Neural cell (in vitro differentiated cells): Measurements from ENCODE around the gene ARSK.

Experiments
- EP300 ChIP-seq: fragments of 450-650 bp; conservative IDR thresholded peaks from 2 replicates; pipeline ENCODE4 v1.6.1; 2014; ENCODE audit warnings: antibody characterized with exemption, mild to moderate bottlenecking, moderate library complexity; ENCODE audit not compliant: poor library complexity, severe bottlenecking
- EZH2 ChIP-seq: fragments of 200-600, 300-800 bp; shearing (Covaris generic), sonication (generic); IDR thresholded peaks from 2 replicates; pipeline ENCODE4 v1.6.1; 2014; ENCODE audit warnings: antibody characterized with exemption, low read length, borderline replicate concordance, mild to moderate bottlenecking; ENCODE audit not compliant: insufficient read depth, poor library complexity, severe bottlenecking
- POLR2AphosphoS5 ChIP-seq: IDR thresholded peaks from 2 replicates; pipeline ENCODE4 v1.6.1; 2012
- TAF1 ChIP-seq: IDR thresholded peaks from 2 replicates; pipeline ENCODE4 v1.6.1; 2012; ENCODE audit warnings: low read depth
- TF ChIP-seq, protein P1 (sequence below): fragments of 450-650 bp; IDR thresholded peaks from 2 replicates; pipeline ENCODE4 v1.5.1; 2014; ENCODE audit warnings: antibody characterized with exemption, mild to moderate bottlenecking, moderate library complexity; ENCODE audit not compliant: poor library complexity, severe bottlenecking

DNA sequence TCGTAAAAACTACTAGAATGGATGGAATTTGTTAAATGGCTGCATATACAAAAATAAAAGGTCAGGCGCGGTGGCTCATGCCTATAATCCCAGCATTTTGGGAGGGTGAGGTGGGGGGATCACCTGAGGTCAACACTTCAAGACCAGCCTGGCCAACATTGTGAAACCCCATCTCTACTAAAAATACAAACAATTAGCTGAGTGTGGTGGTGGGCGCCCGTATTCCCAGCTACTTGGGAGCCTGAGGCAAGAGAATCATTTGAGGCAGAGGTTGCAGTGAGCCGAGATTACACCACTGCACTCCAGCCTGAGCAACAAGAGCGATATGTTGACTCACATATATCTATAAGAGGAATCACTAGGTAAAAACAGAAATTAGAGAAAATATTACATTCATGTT lies 55.6 kb downstream of the ARSK start:
- TF ChIP-seq, protein P1, sequence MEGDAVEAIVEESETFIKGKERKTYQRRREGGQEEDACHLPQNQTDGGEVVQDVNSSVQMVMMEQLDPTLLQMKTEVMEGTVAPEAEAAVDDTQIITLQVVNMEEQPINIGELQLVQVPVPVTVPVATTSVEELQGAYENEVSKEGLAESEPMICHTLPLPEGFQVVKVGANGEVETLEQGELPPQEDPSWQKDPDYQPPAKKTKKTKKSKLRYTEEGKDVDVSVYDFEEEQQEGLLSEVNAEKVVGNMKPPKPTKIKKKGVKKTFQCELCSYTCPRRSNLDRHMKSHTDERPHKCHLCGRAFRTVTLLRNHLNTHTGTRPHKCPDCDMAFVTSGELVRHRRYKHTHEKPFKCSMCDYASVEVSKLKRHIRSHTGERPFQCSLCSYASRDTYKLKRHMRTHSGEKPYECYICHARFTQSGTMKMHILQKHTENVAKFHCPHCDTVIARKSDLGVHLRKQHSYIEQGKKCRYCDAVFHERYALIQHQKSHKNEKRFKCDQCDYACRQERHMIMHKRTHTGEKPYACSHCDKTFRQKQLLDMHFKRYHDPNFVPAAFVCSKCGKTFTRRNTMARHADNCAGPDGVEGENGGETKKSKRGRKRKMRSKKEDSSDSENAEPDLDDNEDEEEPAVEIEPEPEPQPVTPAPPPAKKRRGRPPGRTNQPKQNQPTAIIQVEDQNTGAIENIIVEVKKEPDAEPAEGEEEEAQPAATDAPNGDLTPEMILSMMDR = no peak
- TF ChIP-seq TAF1 (no peak), POLR2AphosphoS5 (no peak), EZH2 (no peak), EP300 (no peak)
